AG04449 (cell line): ENCODE measurements around the gene DCANP1.
A peak's percentile ranks its signal among the peaks of the same experiment; 100 is the strongest.

Experiments used
- CTCF ChIA-PET: fragments of 350-600 bp; formaldehyde crosslinking; extraction: SDS; loops from one replicate; lab custom pipeline; 2021; ENCODE audit warnings: antibody characterized with exemption; lab: Yijun Ruan, JAX
- POLR2A ChIA-PET: fragments of 400-600, 350-600 bp; formaldehyde crosslinking; extraction: SDS; loops from one replicate; lab custom pipeline; 2020; ENCODE audit warnings: antibody characterized with exemption, inconsistent platforms; lab: Yijun Ruan, JAX
- DNase-seq: peaks from one replicate; pipeline ENCODE4 v3.0.0-alpha.2; 2010; ENCODE audit warnings: low read depth, low spot score
- H3K4me3 ChIP-seq: 2 replicates; pipeline ENCODE4 v1.5.1; 2011; ENCODE audit warnings: low read depth, mild to moderate bottlenecking, control low read depth, low read length
- TF ChIP-seq, protein P1 (sequence below): IDR thresholded peaks from one replicate; pipeline ENCODE4 v1.5.1; 2011; ENCODE audit warnings: mild to moderate bottlenecking, moderate library complexity, low read length, control low read depth, inconsistent platforms; ENCODE audit not compliant: insufficient read depth; ENCODE audit errors: missing control alignments

Gene DCANP1

DNA sequence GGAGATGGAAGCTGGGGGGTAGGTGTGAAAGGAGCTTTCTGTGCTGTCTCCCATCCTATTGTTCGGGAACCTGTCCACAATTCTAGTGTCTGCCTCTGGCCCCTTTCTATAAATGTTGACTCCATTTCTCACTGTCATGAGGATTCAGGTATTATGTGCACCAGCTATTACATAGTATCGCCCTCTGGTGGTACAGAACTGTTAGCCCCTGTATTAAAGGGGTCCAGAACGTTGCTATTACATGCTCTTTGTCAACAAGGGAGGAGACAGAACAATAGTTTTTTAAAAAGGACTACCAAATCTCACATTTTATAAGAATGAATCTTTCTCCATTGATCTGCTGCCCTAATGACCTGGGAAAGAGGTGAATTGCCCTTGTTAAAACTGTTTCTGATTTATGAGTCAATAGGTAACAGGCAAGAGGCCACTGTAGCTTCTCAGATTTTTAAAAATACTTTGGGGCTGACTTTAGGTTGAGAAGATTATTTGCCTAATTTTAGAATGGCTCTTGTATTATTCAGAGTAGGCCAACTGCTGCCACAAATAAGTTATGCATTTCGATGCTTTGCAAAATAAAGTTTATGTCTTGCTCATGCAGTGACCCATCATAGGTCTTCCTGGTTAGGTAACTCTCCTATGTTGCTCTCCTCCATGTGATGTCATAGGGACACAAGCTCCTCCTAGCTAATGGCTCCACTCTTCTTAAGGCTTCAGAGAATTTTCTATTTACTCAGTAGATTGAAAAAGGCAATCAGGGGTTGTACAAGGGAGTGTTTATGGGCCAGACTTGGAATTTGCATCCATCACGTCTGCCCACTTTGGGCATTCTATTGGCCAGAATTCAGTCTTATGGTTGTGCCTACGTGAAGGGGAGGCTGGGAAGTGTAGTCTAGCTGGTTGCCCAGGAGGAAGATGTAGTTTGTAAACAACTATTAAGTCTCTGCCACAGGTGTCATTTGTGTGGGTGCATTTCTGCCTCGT, 20.8 kb downstream of the DCANP1 start:
- ChIA-PET POLR2A (interaction anchor here (1.5 kb wide), 1 partner anchor 27 kb away, joined by 3 read pairs; the partner anchor contains the start of gene MACROH2A1), CTCF (interaction anchor here (0.7 to 6.3 kb wide), 45 partner anchors 10 to 423 kb away, joined by 3 to 134 read pairs (median 5); partner anchors contain the start of genes DCANP1 and MACROH2A1)
- no peak for DNase-seq
- TF ChIP-seq, protein P1, sequence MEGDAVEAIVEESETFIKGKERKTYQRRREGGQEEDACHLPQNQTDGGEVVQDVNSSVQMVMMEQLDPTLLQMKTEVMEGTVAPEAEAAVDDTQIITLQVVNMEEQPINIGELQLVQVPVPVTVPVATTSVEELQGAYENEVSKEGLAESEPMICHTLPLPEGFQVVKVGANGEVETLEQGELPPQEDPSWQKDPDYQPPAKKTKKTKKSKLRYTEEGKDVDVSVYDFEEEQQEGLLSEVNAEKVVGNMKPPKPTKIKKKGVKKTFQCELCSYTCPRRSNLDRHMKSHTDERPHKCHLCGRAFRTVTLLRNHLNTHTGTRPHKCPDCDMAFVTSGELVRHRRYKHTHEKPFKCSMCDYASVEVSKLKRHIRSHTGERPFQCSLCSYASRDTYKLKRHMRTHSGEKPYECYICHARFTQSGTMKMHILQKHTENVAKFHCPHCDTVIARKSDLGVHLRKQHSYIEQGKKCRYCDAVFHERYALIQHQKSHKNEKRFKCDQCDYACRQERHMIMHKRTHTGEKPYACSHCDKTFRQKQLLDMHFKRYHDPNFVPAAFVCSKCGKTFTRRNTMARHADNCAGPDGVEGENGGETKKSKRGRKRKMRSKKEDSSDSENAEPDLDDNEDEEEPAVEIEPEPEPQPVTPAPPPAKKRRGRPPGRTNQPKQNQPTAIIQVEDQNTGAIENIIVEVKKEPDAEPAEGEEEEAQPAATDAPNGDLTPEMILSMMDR = peak; percentile 68
- H3K4me3 ChIP-seq = no peak overlapping the region

DNA sequence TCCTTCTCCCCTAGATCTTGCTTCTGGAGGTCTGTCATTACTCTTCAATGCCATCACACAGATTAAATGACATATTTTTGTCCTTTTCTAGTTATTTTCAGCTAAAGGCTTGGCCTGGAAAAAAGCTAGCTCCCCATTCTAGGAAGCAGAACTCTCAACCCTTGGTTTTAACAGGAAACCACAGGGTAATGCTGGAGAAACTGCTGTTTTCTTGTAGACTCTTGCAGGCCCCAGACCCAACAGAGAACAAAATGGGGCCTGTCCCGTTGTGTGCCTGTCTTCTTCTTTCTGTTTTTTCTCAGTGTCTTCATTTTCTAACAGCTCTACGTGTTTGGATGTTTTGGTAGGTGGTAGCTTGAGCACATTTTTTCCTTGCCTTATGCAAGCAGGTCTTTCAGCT, 21.5 kb downstream of the DCANP1 start:
- H3K4me3 ChIP-seq = no peak overlapping the region
- DNase-seq = no peak
- TF ChIP-seq, protein P1 = no peak
- CTCF ChIA-PET = interaction anchor here (0.7 to 6.3 kb wide), 44 partner anchors 9 to 422 kb away, joined by 3 to 134 read pairs (median 5); partner anchors contain the start of genes DCANP1 and MACROH2A1
- POLR2A ChIA-PET = interaction anchor here (1.5 kb wide), 1 partner anchor 26 kb away, joined by 3 read pairs; the partner anchor contains the start of gene MACROH2A1

DNA sequence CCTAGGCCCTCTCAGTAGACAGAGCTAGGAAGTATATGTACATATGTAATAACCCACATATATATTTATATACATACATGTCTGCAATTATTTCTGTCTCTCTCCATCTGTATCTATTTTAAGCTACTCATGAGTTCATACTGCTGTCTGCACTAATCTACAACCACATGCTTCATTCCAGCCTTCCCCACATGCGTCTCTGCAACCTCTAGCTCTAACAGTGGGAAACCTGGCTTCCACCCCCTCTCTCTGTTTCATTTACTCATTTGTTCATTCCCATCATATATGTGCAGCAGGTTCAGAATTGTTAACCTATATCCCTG, 23.3 kb downstream of the DCANP1 start:
- POLR2A ChIA-PET = interaction anchor here (0.6 to 1.1 kb wide), 2 partner anchors 10 to 230 kb away, joined by 3 to 4 read pairs; no protein-coding TSS in a partner anchor
- TF ChIP-seq, protein P1 = no peak
- no peak for DNase-seq
- H3K4me3 ChIP-seq = no peak overlapping the region
- CTCF ChIA-PET = interaction anchor here (0.9 to 6.3 kb wide), 12 partner anchors 13 to 245 kb away, joined by 3 to 134 read pairs (median 6); partner anchors contain the start of genes DCANP1 and MACROH2A1

DNA sequence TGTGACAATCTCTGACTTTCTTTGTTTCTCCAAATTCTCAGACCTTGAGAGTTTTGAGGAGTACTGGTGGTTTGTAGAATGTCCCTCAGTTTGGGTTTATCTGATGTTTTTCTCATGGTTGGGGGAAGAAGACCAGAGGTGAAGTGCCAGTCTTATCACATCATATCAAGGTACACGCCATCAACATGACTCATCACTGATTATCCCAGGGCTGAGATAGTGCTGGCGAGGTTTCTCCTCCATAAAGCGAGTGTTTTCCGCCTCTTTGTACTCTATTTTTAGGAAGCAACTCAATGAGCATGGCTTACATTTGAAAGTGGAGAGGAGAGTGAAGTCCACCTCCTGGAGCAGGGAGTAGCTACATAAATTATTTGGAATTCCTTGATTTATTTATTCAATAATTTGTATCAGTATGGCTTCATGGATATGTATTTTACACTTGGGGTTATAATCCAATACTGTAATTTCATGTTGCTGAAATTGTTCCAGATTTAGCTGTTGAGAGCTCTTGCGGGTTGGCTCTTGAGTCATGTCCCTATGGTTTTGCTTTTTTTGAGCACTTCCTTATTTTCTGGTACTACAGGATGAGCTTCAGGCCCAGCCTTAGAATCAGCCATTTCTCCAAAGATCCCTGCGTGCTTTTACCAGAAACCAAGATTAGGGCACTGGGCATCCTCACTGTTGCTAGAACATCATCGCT, 23.9 kb downstream of the DCANP1 start:
- no peak overlapping the region for H3K4me3 ChIP-seq
- CTCF ChIA-PET = interaction anchor here (0.9 to 6.3 kb wide), 10 partner anchors 12 to 244 kb away, joined by 3 to 134 read pairs (median 14); partner anchors contain the start of genes DCANP1 and MACROH2A1
- TF ChIP-seq, protein P1 = no peak
- no peak for DNase-seq
- POLR2A ChIA-PET = interaction anchor here (0.6 kb wide), 1 partner anchor 230 kb away, joined by 3 read pairs; no protein-coding TSS in a partner anchor

DNA sequence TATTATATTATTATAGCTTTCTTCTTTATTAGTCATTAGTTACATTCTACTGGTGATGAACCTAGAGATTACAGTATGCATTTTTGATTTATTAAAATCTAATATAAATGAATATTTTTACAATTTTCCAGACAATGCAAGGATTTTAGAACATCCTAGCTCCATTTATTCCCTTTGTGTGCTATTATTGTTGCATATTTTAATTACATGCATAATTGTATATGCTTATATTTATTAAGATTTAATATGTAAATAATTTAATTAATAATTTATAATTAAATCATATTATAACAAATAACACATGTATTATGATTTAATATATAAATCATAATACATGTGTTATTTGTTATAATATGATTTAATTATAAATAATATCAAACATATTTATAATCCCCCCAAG, 24.7 kb downstream of the DCANP1 start:
- no peak overlapping the region for H3K4me3 ChIP-seq
- no peak for DNase-seq
- POLR2A ChIA-PET = no interaction called here
- TF ChIP-seq, protein P1 = no peak
- CTCF ChIA-PET = interaction anchor here (0.9 to 1.3 kb wide), 5 partner anchors 11 to 239 kb away, joined by 3 to 7 read pairs (median 4); no protein-coding TSS in a partner anchor
